ENCODE measurements around the gene CHSY1. TPM values are rescaled to one million over a fixed set of nuclear protein-coding genes. Genes with fewer than 3 reads are reported as not detected.

Gene CHSY1
- total and polyA plus RNA-seq, 2 donors (not counting 1 experiment from before 2014, with no cell fraction given) = 4.7 to 20.3 TPM

- ATAC-seq (ENCODE audit: low read depth) = no peak
- H3K27me3 ChIP-seq (replicated peaks in 1 of 4; ENCODE audit: control extremely low read depth in 1 of 4, control insufficient read depth in 3 of 4, insufficient read depth in 4 of 4, low read length in 3 of 4) = no peaks in the 10 kb centered on the region
- Mint-ChIP-seq H3K27me3 (no peaks in the 10 kb centered on the region), H3K27ac (no peak overlapping the region), H3K4me3 (no peak overlapping the region), H3K9me3 (ENCODE audit: insufficient read depth) (no peaks in the 10 kb centered on the region), H3K4me1 (peaks cover 53% of the 10 kb centered on the region)
- H3K9ac ChIP-seq (ENCODE audit: low read length) = no peak overlapping the region
- H3K4me3 ChIP-seq (ENCODE audit: control extremely low read depth in 1 of 5, extremely low read depth in 1 of 5, insufficient read depth in 1 of 5, low read depth in 2 of 5, low read length in 4 of 5) = no peak overlapping the region
- peaks cover 31% of the 10 kb centered on the region for H4K20me1 ChIP-seq (ENCODE audit: control insufficient read depth, insufficient read depth, low read length, poor library complexity, severe bottlenecking)
- ChIA-PET POLR2A (no interaction called here), CTCF (no interaction called here)
- peaks cover 0 to 4% of the 10 kb centered on the region in 2 experiments for H3K36me3 ChIP-seq (replicated peaks in 1 of 2; ENCODE audit: control extremely low read depth in 1 of 2, control insufficient read depth in 1 of 2, extremely low read depth in 1 of 2, insufficient read depth in 2 of 2, low read length in 1 of 2)
- intact Hi-C loops (cut with micrococcal nuclease) = no loop called here
- H2AFZ ChIP-seq (ENCODE audit: insufficient read depth, low read depth, low read length, poor library complexity, severe bottlenecking) = no peak overlapping the region
- H3K4me2 ChIP-seq (replicated peaks; ENCODE audit: low read depth, low read length, poor library complexity, severe bottlenecking) = no peak overlapping the region
- no peaks in the 10 kb centered on the region for H3K9me3 ChIP-seq (ENCODE audit: control extremely low read depth in 1 of 3, control insufficient read depth in 2 of 3, insufficient read depth in 1 of 3, low read length in 2 of 3)
- no peak for TF ChIP-seq CTCF (IDR thresholded peaks at IDR 0.05)
- no peak for TF ChIP-seq EZH2 (IDR thresholded peaks at IDR 0.05; ENCODE audit: borderline replicate concordance, insufficient read depth, low read depth, low read length, poor library complexity, severe bottlenecking)
- DNase-seq = no peak
- WGBS (ENCODE audit: insufficient coverage) = 100% methylated on average over 1 of the region's 4 CpGs
- no peak overlapping the region for H3K27ac ChIP-seq (ENCODE audit: low read length in 2 of 2)
- peaks cover 85% of the 10 kb centered on the region for H3K79me2 ChIP-seq (ENCODE audit: control insufficient read depth, insufficient read depth, low read length)
- H3K4me1 ChIP-seq (ENCODE audit: control insufficient read depth in 2 of 2, insufficient read depth in 2 of 2, low read length in 2 of 2) = peaks cover 0 to 4% of the 10 kb centered on the region in 2 donors
Measured at GRCh38 chr15:101211897-101212296, 40.0 kb downstream of the CHSY1 start.

GRCh38 chr15:101210466-101210865, 41.4 kb downstream of the CHSY1 start:
- Histone ChIP-seq H3K4me1 (ENCODE audit: control insufficient read depth in 2 of 2, insufficient read depth in 2 of 2, low read length in 2 of 2) (peaks cover 0 to 4% of the 10 kb centered on the region in 2 donors), H3K4me2 (replicated peaks; ENCODE audit: low read depth, low read length, poor library complexity, severe bottlenecking) (peak overlapping the region; percentile 12), H3K36me3 (replicated peaks in 1 of 2; ENCODE audit: control extremely low read depth in 1 of 2, control insufficient read depth in 1 of 2, extremely low read depth in 1 of 2, insufficient read depth in 2 of 2, low read length in 1 of 2) (peaks cover 0 to 7% of the 10 kb centered on the region in 2 experiments), H3K27me3 (replicated peaks in 1 of 4; ENCODE audit: control extremely low read depth in 1 of 4, control insufficient read depth in 3 of 4, insufficient read depth in 4 of 4, low read length in 3 of 4) (no peaks in the 10 kb centered on the region), H3K9ac (ENCODE audit: low read length) (no peak overlapping the region), H3K4me3 (ENCODE audit: control extremely low read depth in 1 of 5, extremely low read depth in 1 of 5, insufficient read depth in 1 of 5, low read depth in 2 of 5, low read length in 4 of 5) (no peak overlapping the region), H2AFZ (ENCODE audit: insufficient read depth, low read depth, low read length, poor library complexity, severe bottlenecking) (no peak overlapping the region), H3K9me3 (ENCODE audit: control extremely low read depth in 1 of 3, control insufficient read depth in 2 of 3, insufficient read depth in 1 of 3, low read length in 2 of 3) (no peaks in the 10 kb centered on the region), H3K79me2 (ENCODE audit: control insufficient read depth, insufficient read depth, low read length) (peaks cover 89% of the 10 kb centered on the region), H4K20me1 (ENCODE audit: control insufficient read depth, insufficient read depth, low read length, poor library complexity, severe bottlenecking) (peaks cover 29% of the 10 kb centered on the region), H3K27ac (ENCODE audit: low read length in 2 of 2) (no peak overlapping the region)
- no CpG with 5 or more reads among the region's 2 CpGs for WGBS (ENCODE audit: insufficient coverage)
- no peak for ATAC-seq (ENCODE audit: low read depth)
- DNase-seq = no peak
- Mint-ChIP-seq H3K27ac (no peak overlapping the region), H3K9me3 (ENCODE audit: insufficient read depth) (no peaks in the 10 kb centered on the region), H3K27me3 (no peaks in the 10 kb centered on the region), H3K4me3 (no peak overlapping the region), H3K4me1 (peaks cover 54% of the 10 kb centered on the region)
- ChIA-PET POLR2A (no interaction called here), CTCF (interaction anchor here (0.7 to 0.8 kb wide), 2 partner anchors 36 to 48 kb away, joined by 3 read pairs; no protein-coding TSS in a partner anchor)
- TF ChIP-seq CTCF (IDR thresholded peaks at IDR 0.05) = no peak
- no peak for TF ChIP-seq EZH2 (IDR thresholded peaks at IDR 0.05; ENCODE audit: borderline replicate concordance, insufficient read depth, low read depth, low read length, poor library complexity, severe bottlenecking)
- intact Hi-C loops (cut with micrococcal nuclease) = no loop called here
